ENCODE measurements around the gene PRKAA2. TPM values are rescaled to one million over a fixed set of nuclear protein-coding genes. Genes with fewer than 3 reads are reported as not detected.

PRKAA2 gene
- total and polyA plus RNA-seq, 10 of the 15 experiments (the other 5 are each of a cell fraction or from before 2014, with no cell fraction given) = 0.01 TPM; not detected in 9

DNA sequence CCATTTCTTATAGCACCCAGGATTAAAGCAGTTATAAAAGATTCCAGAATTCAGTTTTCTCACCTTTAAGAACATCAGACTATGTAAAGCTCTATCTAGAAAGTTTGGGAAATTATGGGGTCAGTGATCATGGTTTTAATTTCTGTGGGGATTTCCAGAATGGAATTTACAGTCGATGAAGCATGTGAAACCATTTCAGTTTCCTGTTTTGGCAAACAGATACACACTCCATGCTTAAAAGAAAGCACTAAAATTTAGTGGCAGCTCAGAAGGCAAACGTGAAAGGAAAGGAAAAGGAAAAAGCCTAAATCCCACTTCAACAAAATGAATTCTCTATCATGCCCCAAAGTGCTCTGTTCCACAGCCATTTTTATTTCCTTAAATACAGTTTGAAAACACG is 113.7 kb downstream of the PRKAA2 start:
- intact Hi-C loops (cut with micrococcal nuclease; ENCODE audit: unreplicated experiment) = loop anchor here (1.0 to 2.0 kb wide), 2 partner anchors 45 to 62 kb away; no protein-coding TSS in a partner anchor
- Histone ChIP-seq H4K20me1 (ENCODE audit: control insufficient read depth, insufficient read depth) (no peaks in the 10 kb centered on the region), H3K4me1 (ENCODE audit: control insufficient read depth, insufficient read depth, low read length) (no peaks in the 10 kb centered on the region), H3K27ac (ENCODE audit: control insufficient read depth, insufficient read depth) (no peak overlapping the region), H3K9me3 (replicated peaks; ENCODE audit: control insufficient read depth, insufficient read depth, low read length) (no peaks in the 10 kb centered on the region), H3K36me3 (ENCODE audit: control insufficient read depth in 2 of 2, insufficient read depth in 2 of 2, low read length in 1 of 2) (no peaks in the 10 kb centered on the region), H3K4me3 (no peak overlapping the region), H3K9ac (ENCODE audit: control insufficient read depth, insufficient read depth, low read length) (no peak overlapping the region), H3K4me2 (ENCODE audit: control insufficient read depth, insufficient read depth) (no peak overlapping the region), H3K27me3 (replicated peaks in 1 of 2; ENCODE audit: control insufficient read depth in 2 of 2, insufficient read depth in 2 of 2, low read length in 1 of 2) (no peaks in the 10 kb centered on the region), H2AFZ (ENCODE audit: control insufficient read depth, low read depth, low read length) (no peak overlapping the region), H3K79me2 (ENCODE audit: control insufficient read depth, insufficient read depth, low read length) (no peaks in the 10 kb centered on the region)
- ChIA-PET RAD21 (ENCODE audit: unreplicated experiment) (interaction anchor here (1.0 to 1.1 kb wide), 3 partner anchors 9 to 174 kb away, joined by 3 to 4 read pairs (median 3); no protein-coding TSS in a partner anchor), SMC1A (ENCODE audit: uncharacterized antibody, unreplicated experiment) (interaction anchor here (0.8 to 2.2 kb wide), 5 partner anchors 15 to 62 kb away, joined by 3 to 10 read pairs (median 4); no protein-coding TSS in a partner anchor), POLR2A (no interaction called here), CTCF (interaction anchor here (1.3 to 2.1 kb wide), 5 partner anchors 10 to 74 kb away, joined by 3 to 15 read pairs (median 5); no protein-coding TSS in a partner anchor)
- TF ChIP-seq TCF12 (IDR thresholded peaks at IDR 0.05; ENCODE audit: low read depth, low read length) (no peak), IKZF1 (conservative IDR thresholded peaks at IDR 0.05) (peak; percentile 22; the same call in 1 of the 2 replicates), DPF2 (IDR thresholded peaks at IDR 0.05) (no peak), IKZF2 (IDR thresholded peaks at IDR 0.05) (peak in 1 of 2 experiments; percentile 13; a peak in 1 of 4 replicates)
- TF ChIP-seq, protein P1, sequence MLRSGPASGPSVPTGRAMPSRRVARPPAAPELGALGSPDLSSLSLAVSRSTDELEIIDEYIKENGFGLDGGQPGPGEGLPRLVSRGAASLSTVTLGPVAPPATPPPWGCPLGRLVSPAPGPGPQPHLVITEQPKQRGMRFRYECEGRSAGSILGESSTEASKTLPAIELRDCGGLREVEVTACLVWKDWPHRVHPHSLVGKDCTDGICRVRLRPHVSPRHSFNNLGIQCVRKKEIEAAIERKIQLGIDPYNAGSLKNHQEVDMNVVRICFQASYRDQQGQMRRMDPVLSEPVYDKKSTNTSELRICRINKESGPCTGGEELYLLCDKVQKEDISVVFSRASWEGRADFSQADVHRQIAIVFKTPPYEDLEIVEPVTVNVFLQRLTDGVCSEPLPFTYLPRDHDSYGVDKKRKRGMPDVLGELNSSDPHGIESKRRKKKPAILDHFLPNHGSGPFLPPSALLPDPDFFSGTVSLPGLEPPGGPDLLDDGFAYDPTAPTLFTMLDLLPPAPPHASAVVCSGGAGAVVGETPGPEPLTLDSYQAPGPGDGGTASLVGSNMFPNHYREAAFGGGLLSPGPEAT (IDR thresholded peaks at IDR 0.05; ENCODE audit: low read depth) = 0 out of 2 replicates have a peak, but pooled peaks have one; percentile 22
- in situ Hi-C loops (cut with MboI) = no loop called here
- ATAC-seq (peak; percentile 62), DNase-seq (ENCODE audit: low read depth, low spot score) (no peak), FAIRE-seq (no peak)
- BruUV-seq (replicated peaks) = no TSS peak
- WGBS (ENCODE audit: insufficient coverage, insufficient replicate concordance, low lambda C conversion rate, missing lambda C conversion rate) = 0% methylated on average over 3 of the region's 3 CpGs

Small RNAs within 50 kb of the gene (small RNA-seq; reads per million reads assigned to genes)
- not detected for gene AC099789.1

Other genes starting within 250 kb of the PRKAA2 start
- gene PLPP3, start 65.8 kb upstream of the PRKAA2 start, total RNA-seq (2014; rRNA removed) = 11.0 and 13.2 TPM in 2 replicates
- gene PLPP3, start 65.8 kb upstream of the PRKAA2 start, total RNA-seq (2014; rRNA removed; fragmentation: Illumina TruSeq; extraction: Trizol) = 9.1 and 9.7 TPM in 2 replicates
- 9.9 and 12.1 TPM in 2 replicates for gene PLPP3, start 65.8 kb upstream of the PRKAA2 start, total RNA-seq (2021)
- gene PLPP3, start 65.8 kb upstream of the PRKAA2 start, polyA plus RNA-seq (2011; rRNA removed) = 25.0 and 26.8 TPM in 2 replicates
- gene PLPP3, start 65.8 kb upstream of the PRKAA2 start, polyA plus RNA-seq (2014; fragmentation: Illumina TruSeq; extraction: Trizol) = 11.5 and 12.1 TPM in 2 replicates
- 1 to 10 TPM; 7.4 to 8.0 TPM for gene PLPP3, start 65.8 kb upstream of the PRKAA2 start, polyA plus RNA-seq (2014; fragmentation: Nextera tagmentation; extraction: Ambion mirVana)
- gene PLPP3, start 65.8 kb upstream of the PRKAA2 start, polyA plus RNA-seq (2014; rRNA removed) = 11.0 and 12.9 TPM in 2 replicates
- 1 to 10 TPM; 6.4 to 8.2 TPM for gene PLPP3, start 65.8 kb upstream of the PRKAA2 start, polyA plus RNA-seq (2016; fragmentation: Nextera tagmentation; extraction: Ambion mirVana)
- 0.33 TPM in 1 of 2 replicates, not detected in the other for gene FYB2, start 174.1 kb downstream of the PRKAA2 start, total RNA-seq (2014; rRNA removed)
- gene FYB2, start 174.1 kb downstream of the PRKAA2 start, total RNA-seq (2014; rRNA removed; fragmentation: Illumina TruSeq; extraction: Trizol) = 0.04 and 0.14 TPM in 2 replicates
- gene FYB2, start 174.1 kb downstream of the PRKAA2 start, total RNA-seq (2021) = 0.08 TPM in 1 of 2 replicates, not detected in the other
- gene FYB2, start 174.1 kb downstream of the PRKAA2 start, polyA plus RNA-seq (2011; rRNA removed) = 0.05 and 0.12 TPM in 2 replicates
- 0.09 and 0.13 TPM in 2 replicates for gene FYB2, start 174.1 kb downstream of the PRKAA2 start, polyA plus RNA-seq (2014; fragmentation: Illumina TruSeq; extraction: Trizol)
- under 1 TPM in 1 of 2 experiments, not detected in 1; 0.04 TPM for gene FYB2, start 174.1 kb downstream of the PRKAA2 start, polyA plus RNA-seq (2014; fragmentation: Nextera tagmentation; extraction: Ambion mirVana)
- 0.04 and 0.05 TPM in 2 replicates for gene FYB2, start 174.1 kb downstream of the PRKAA2 start, polyA plus RNA-seq (2014; rRNA removed)
- under 1 TPM in 1 of 2 experiments, not detected in 1; 0.16 TPM for gene FYB2, start 174.1 kb downstream of the PRKAA2 start, polyA plus RNA-seq (2016; fragmentation: Nextera tagmentation; extraction: Ambion mirVana)
- gene C8A, start 209.5 kb downstream of the PRKAA2 start, total RNA-seq (2014; rRNA removed) = not detected in 2 replicates
- gene C8A, start 209.5 kb downstream of the PRKAA2 start, total RNA-seq (2014; rRNA removed; fragmentation: Illumina TruSeq; extraction: Trizol) = not detected in 2 replicates
- gene C8A, start 209.5 kb downstream of the PRKAA2 start, total RNA-seq (2021) = 0.19 TPM in 1 of 2 replicates, not detected in the other
- not detected in 2 replicates for gene C8A, start 209.5 kb downstream of the PRKAA2 start, polyA plus RNA-seq (2011; rRNA removed)
- not detected in 2 replicates for gene C8A, start 209.5 kb downstream of the PRKAA2 start, polyA plus RNA-seq (2014; fragmentation: Illumina TruSeq; extraction: Trizol)
- gene C8A, start 209.5 kb downstream of the PRKAA2 start, polyA plus RNA-seq (2014; fragmentation: Nextera tagmentation; extraction: Ambion mirVana) = not detected
- gene C8A, start 209.5 kb downstream of the PRKAA2 start, polyA plus RNA-seq (2014; rRNA removed) = not detected in 2 replicates
- gene C8A, start 209.5 kb downstream of the PRKAA2 start, polyA plus RNA-seq (2016; fragmentation: Nextera tagmentation; extraction: Ambion mirVana) = not detected

Data from GM12878 (cell line).